Kidney epithelial cell (primary cell): Measurements from ENCODE around the gene AKAP12. TPM values are rescaled to one million over a fixed set of nuclear protein-coding genes. Genes with fewer than 3 reads are reported as not detected.

Source experiments
- DNase-seq: peaks from one replicate; pipeline ENCODE4 v3.0.0-alpha.2; 2010; ENCODE audit warnings: low read depth
- H3K27me3 ChIP-seq: 2 replicates; pipeline ENCODE4 v1.6.0; 2011; ENCODE audit warnings: low read length; ENCODE audit not compliant: control insufficient read depth, insufficient read depth
- H3K36me3 ChIP-seq: 2 replicates; pipeline ENCODE4 v1.5.1; 2011; ENCODE audit warnings: low read length; ENCODE audit not compliant: control insufficient read depth, insufficient read depth
- H3K4me3 ChIP-seq: 2 replicates; pipeline ENCODE4 v1.5.1; 2011; ENCODE audit warnings: low read depth, mild to moderate bottlenecking, control low read depth, low read length
- total RNA-seq: library from RNA; depleted of rRNA; stranded (reverse); fragments of >200 nt; gene quantifications from 2 replicates; pipeline ENCODE4 v1.2.3, GENCODE V29; 2015
- TF ChIP-seq, protein P1 (sequence below): IDR thresholded peaks from 2 replicates; pipeline ENCODE4 v1.5.1; 2011; ENCODE audit warnings: mild to moderate bottlenecking, moderate library complexity, low read length, control low read depth, inconsistent platforms; ENCODE audit not compliant: insufficient read depth, poor library complexity, severe bottlenecking

The AKAP12 gene
- total RNA-seq, 1 donor from 2014 or later = 581 TPM

- TF ChIP-seq, protein P1, sequence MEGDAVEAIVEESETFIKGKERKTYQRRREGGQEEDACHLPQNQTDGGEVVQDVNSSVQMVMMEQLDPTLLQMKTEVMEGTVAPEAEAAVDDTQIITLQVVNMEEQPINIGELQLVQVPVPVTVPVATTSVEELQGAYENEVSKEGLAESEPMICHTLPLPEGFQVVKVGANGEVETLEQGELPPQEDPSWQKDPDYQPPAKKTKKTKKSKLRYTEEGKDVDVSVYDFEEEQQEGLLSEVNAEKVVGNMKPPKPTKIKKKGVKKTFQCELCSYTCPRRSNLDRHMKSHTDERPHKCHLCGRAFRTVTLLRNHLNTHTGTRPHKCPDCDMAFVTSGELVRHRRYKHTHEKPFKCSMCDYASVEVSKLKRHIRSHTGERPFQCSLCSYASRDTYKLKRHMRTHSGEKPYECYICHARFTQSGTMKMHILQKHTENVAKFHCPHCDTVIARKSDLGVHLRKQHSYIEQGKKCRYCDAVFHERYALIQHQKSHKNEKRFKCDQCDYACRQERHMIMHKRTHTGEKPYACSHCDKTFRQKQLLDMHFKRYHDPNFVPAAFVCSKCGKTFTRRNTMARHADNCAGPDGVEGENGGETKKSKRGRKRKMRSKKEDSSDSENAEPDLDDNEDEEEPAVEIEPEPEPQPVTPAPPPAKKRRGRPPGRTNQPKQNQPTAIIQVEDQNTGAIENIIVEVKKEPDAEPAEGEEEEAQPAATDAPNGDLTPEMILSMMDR = no peak
- no peak for DNase-seq
These were observed 20.4 kb downstream of the AKAP12 start for GRCh38 chr6:151260205-151260604.

GRCh38 chr6:151263035-151263434 is 23.3 kb downstream of the AKAP12 start:
- DNase-seq = no peak
- H3K4me3 ChIP-seq = no peak overlapping the region
- no peaks in the 10 kb centered on the region for H3K36me3 ChIP-seq
- TF ChIP-seq, protein P1 = no peak
- no peaks in the 10 kb centered on the region for H3K27me3 ChIP-seq

More at GRCh38 chr6:151260205-151260604, 20.4 kb downstream of the AKAP12 start:
- no peaks in the 10 kb centered on the region for H3K36me3 ChIP-seq
- no peaks in the 10 kb centered on the region for H3K27me3 ChIP-seq
- H3K4me3 ChIP-seq = no peak overlapping the region

- Histone ChIP-seq H3K4me3 (no peak overlapping the region), H3K36me3 (no peaks in the 10 kb centered on the region), H3K27me3 (no peaks in the 10 kb centered on the region)
- TF ChIP-seq, protein P1 = no peak
- no peak for DNase-seq
These were observed 24.2 kb downstream of the AKAP12 start for GRCh38 chr6:151263967-151264366.

GRCh38 chr6:151265282-151265681 is 25.5 kb downstream of the AKAP12 start:
- DNase-seq = no peak

DNA sequence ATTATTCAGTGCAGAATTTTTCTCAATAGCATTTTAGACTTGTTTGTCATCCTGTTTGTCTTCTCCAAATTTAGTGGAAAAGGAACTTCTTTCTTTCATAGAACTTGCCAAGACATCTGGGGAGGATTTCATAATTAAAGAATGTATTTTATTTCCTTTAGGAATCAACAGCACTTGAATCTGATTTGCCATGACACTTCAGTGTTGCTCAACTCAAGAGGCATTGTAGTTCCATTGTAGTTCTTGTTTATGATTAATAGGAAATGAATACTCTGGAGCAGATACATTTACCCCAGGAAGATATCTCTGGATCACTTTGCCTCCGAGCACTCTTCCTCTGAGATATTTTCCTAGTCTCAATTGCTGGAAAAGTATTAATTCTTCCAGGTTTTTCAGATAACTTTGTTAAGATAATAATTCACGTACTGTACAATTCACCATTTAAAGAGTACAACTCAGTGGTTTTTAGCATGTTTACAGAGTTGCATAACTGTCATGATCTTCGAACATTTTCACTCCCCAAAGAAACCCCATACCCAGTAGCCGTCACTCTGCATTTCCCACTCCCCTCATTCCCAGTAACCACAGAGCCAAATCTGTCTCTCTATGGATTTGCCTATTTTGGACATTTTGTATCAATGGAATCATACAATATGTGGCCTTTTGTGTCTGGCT is 29.7 kb downstream of the AKAP12 start:
- Histone ChIP-seq H3K27me3 (no peaks in the 10 kb centered on the region), H3K4me3 (no peak overlapping the region), H3K36me3 (no peaks in the 10 kb centered on the region)
- TF ChIP-seq, protein P1 = no peak
- no peak for DNase-seq

More at GRCh38 chr6:151265282-151265681, 25.5 kb downstream of the AKAP12 start:
- Histone ChIP-seq H3K4me3 (no peak overlapping the region), H3K36me3 (no peaks in the 10 kb centered on the region), H3K27me3 (no peaks in the 10 kb centered on the region)
- TF ChIP-seq, protein P1 = no peak

- Histone ChIP-seq H3K4me3 (no peak overlapping the region), H3K36me3 (no peaks in the 10 kb centered on the region), H3K27me3 (no peaks in the 10 kb centered on the region)
- TF ChIP-seq, protein P1 = no peak
- DNase-seq = no peak
These were observed 35.4 kb downstream of the AKAP12 start for GRCh38 chr6:151275121-151275520.
